H9 (cell line): ENCODE data around the gene MLIP. TPM values are rescaled to one million over a fixed set of nuclear protein-coding genes. Genes with fewer than 3 reads are reported as not detected.

Experiments used
- DNase-seq: peaks from one replicate; pipeline ENCODE4 v3.0.0-alpha.2; 2017
- H2AFZ ChIP-seq: one replicate; pipeline ENCODE4 v1.6.1; 2013; ENCODE audit warnings: mild to moderate bottlenecking, low read length, control low read depth, moderate library complexity
- H2AK5ac ChIP-seq: 2 replicates; pipeline ENCODE4 v1.6.1; 2013; ENCODE audit warnings: low read length, control low read depth, mixed read lengths; ENCODE audit not compliant: insufficient read length
- H2BK120ac ChIP-seq: one replicate; pipeline ENCODE4 v1.6.1; 2013; ENCODE audit warnings: low read depth, mild to moderate bottlenecking, low read length, control low read depth, inconsistent platforms; ENCODE audit not compliant: poor library complexity, severe bottlenecking
- H2BK12ac ChIP-seq: 2 replicates; pipeline ENCODE4 v1.6.1; 2013; ENCODE audit warnings: low read length, control low read depth, mixed read lengths, low read depth; ENCODE audit not compliant: insufficient read length
- H2BK15ac ChIP-seq: 2 replicates; pipeline ENCODE4 v1.6.1; 2013; ENCODE audit warnings: low read depth, low read length, control low read depth
- H2BK20ac ChIP-seq: one replicate; pipeline ENCODE4 v1.6.1; 2013; ENCODE audit warnings: low read depth, mild to moderate bottlenecking, low read length, control low read depth, inconsistent platforms; ENCODE audit not compliant: poor library complexity, severe bottlenecking
- H2BK5ac ChIP-seq: 2 replicates; pipeline ENCODE4 v1.6.1; 2013; ENCODE audit warnings: low read length, control low read depth, mixed read lengths; ENCODE audit not compliant: insufficient read length
- H3K14ac ChIP-seq: 2 replicates; pipeline ENCODE4 v1.6.1; 2013; ENCODE audit warnings: low read length, control low read depth; ENCODE audit not compliant: insufficient read depth
- H3K18ac ChIP-seq: 2 replicates; pipeline ENCODE4 v1.6.1; 2013; ENCODE audit warnings: low read depth, mild to moderate bottlenecking, mixed read lengths, low read length, control low read depth; ENCODE audit not compliant: insufficient read length
- H3K23ac ChIP-seq: 2 replicates; pipeline ENCODE4 v1.6.1; 2013; ENCODE audit warnings: low read length, control low read depth, mixed read lengths, low read depth; ENCODE audit not compliant: insufficient read length
- H3K23me2 ChIP-seq: 2 replicates; pipeline ENCODE4 v1.6.1; 2013; ENCODE audit warnings: low read depth, mild to moderate bottlenecking, mixed read lengths, low read length, control low read depth; ENCODE audit not compliant: insufficient read length, poor library complexity, severe bottlenecking
- H3K27ac ChIP-seq: 2 replicates; pipeline ENCODE4 v1.5.1; 2013; ENCODE audit warnings: low read length, control low read depth, mixed read lengths, low read depth; ENCODE audit not compliant: insufficient read length
- H3K27me3 ChIP-seq: 2 replicates; pipeline ENCODE4 v1.6.1; 2013; ENCODE audit warnings: low read length, control low read depth, inconsistent platforms; ENCODE audit not compliant: insufficient read depth
- H3K4ac ChIP-seq: 2 replicates; pipeline ENCODE4 v1.6.1; 2013; ENCODE audit warnings: low read depth, mild to moderate bottlenecking, control low read depth, inconsistent platforms, low read length, moderate library complexity
- H3K4me1 ChIP-seq: 2 replicates; pipeline ENCODE4 v1.6.1; 2013; ENCODE audit warnings: low read length, control low read depth, inconsistent platforms; ENCODE audit not compliant: insufficient read depth
- H3K4me2 ChIP-seq: 2 replicates; pipeline ENCODE4 v1.6.1; 2013; ENCODE audit warnings: low read length, control low read depth, mixed read lengths; ENCODE audit not compliant: insufficient read length, insufficient read depth
- H3K56ac ChIP-seq: 2 replicates; pipeline ENCODE4 v1.6.1; 2013; ENCODE audit warnings: low read depth, mild to moderate bottlenecking, mixed read lengths, low read length, control low read depth; ENCODE audit not compliant: insufficient read length
- H3K79me1 ChIP-seq: 2 replicates; pipeline ENCODE4 v1.6.1; 2013; ENCODE audit warnings: low read depth, mild to moderate bottlenecking, moderate library complexity, low read length, control low read depth, inconsistent platforms; ENCODE audit not compliant: insufficient read depth, poor library complexity, severe bottlenecking
- H3K79me2 ChIP-seq: 2 replicates; pipeline ENCODE4 v1.6.1; 2013; ENCODE audit warnings: low read length, control low read depth, inconsistent platforms; ENCODE audit not compliant: insufficient read depth
- H3K9ac ChIP-seq: 2 replicates; pipeline ENCODE4 v1.6.1; 2013; ENCODE audit warnings: low read length, control low read depth, mixed read lengths; ENCODE audit not compliant: insufficient read length; ENCODE audit errors: extremely low read depth
- H3K9me3 ChIP-seq: one replicate; pipeline ENCODE4 v1.6.1; 2013; ENCODE audit warnings: low read depth, low read length, inconsistent platforms; ENCODE audit not compliant: control insufficient read depth
- H3T11ph ChIP-seq: one replicate; pipeline ENCODE4 v1.6.1; 2013; ENCODE audit warnings: mild to moderate bottlenecking, low read length, control low read depth, inconsistent platforms
- H4K20me1 ChIP-seq: one replicate; pipeline ENCODE4 v1.6.1; 2013; ENCODE audit not compliant: control insufficient read depth, insufficient read length, insufficient read depth
- H4K5ac ChIP-seq: 2 replicates; pipeline ENCODE4 v1.6.1; 2013; ENCODE audit warnings: low read depth, mild to moderate bottlenecking, mixed read lengths, low read length, control low read depth; ENCODE audit not compliant: insufficient read length
- H4K8ac ChIP-seq: replicated peaks from 2 replicates; pipeline ENCODE4 v1.6.1; 2013; ENCODE audit warnings: low read length, control low read depth, mixed read lengths, low read depth; ENCODE audit not compliant: insufficient read length
- H4K91ac ChIP-seq: 2 replicates; pipeline ENCODE4 v1.6.1; 2013; ENCODE audit warnings: low read depth, mild to moderate bottlenecking, moderate library complexity, mixed read lengths, low read length, control low read depth; ENCODE audit not compliant: insufficient read length
- H3K27ac Mint-ChIP-seq, 3 experiments: 2 replicates in 2 of 3; 3 replicates in 1 of 3; pipeline ENCODE4 v1.8.0; 2020 to 2021; ENCODE audit warnings: mixed read lengths in 3 of 3, mild to moderate bottlenecking in 1 of 3, moderate library complexity in 1 of 3
- H3K27me3 Mint-ChIP-seq: 2 replicates; pipeline ENCODE4 v1.8.0; 2021; ENCODE audit warnings: low read depth, mild to moderate bottlenecking, moderate library complexity, mixed read lengths
- H3K36me3 Mint-ChIP-seq, 3 experiments: 2 replicates in 2 of 3; 3 replicates in 1 of 3; pipeline ENCODE4 v1.8.0; 2020 to 2021; ENCODE audit warnings: low read depth in 3 of 3, mixed read lengths in 3 of 3; ENCODE audit not compliant: insufficient read depth in 1 of 3
- H3K4me1 Mint-ChIP-seq, 2 experiments: 2 replicates each; pipeline ENCODE4 v1.8.0; 2020; ENCODE audit warnings: mixed read lengths in 2 of 2
- H3K4me3 Mint-ChIP-seq, 2 experiments: 2 replicates in 1 of 2; 3 replicates in 1 of 2; pipeline ENCODE4 v1.8.0; 2020 to 2021; ENCODE audit warnings: mild to moderate bottlenecking in 2 of 2, mixed read lengths in 2 of 2, moderate library complexity in 1 of 2
- H3K9me3 Mint-ChIP-seq, 2 experiments: 2 replicates in 1 of 2; 3 replicates in 1 of 2; pipeline ENCODE4 v1.8.0; 2020; ENCODE audit warnings: mild to moderate bottlenecking in 2 of 2, mixed read lengths in 2 of 2, moderate library complexity in 1 of 2
- total RNA-seq: library from RNA; stranded (reverse); gene quantifications from 2 replicates; pipeline ENCODE4 v1.2.1, GENCODE V29; 2021
- TF ChIP-seq, protein P1 (sequence below): fragments of 200-600 bp; sonication (generic); conservative IDR thresholded peaks from 3 replicates; pipeline ENCODE4 v1.8.0; 2021; ENCODE audit warnings: antibody characterized with exemption, mild to moderate bottlenecking

The MLIP gene
- total RNA-seq, 1 experiment from 2014 or later = not detected

DNA sequence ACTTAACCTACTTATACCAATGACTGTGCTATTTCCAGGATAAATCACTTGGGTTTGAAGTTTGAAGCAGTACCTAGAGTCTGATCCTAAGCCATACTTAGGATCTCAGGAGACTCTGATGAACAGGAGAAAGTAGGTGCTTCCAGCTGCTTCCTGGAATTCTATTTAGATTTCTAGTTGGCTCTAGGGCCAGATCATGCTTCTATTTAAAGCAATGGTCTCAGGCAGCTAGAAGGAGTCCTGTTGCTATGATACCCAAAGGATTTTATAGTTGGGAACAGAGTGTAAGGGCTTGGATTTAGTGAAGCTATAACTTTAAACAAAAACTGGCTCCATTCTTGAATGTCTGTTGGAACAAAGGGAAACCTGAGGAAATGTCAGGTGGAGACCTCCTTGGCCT, 144.6 kb downstream of the MLIP start:
- peaks cover 3% of the 10 kb centered on the region; the same call in 1 of the 2 replicates for H3K27me3 Mint-ChIP-seq
- TF ChIP-seq, protein P1, sequence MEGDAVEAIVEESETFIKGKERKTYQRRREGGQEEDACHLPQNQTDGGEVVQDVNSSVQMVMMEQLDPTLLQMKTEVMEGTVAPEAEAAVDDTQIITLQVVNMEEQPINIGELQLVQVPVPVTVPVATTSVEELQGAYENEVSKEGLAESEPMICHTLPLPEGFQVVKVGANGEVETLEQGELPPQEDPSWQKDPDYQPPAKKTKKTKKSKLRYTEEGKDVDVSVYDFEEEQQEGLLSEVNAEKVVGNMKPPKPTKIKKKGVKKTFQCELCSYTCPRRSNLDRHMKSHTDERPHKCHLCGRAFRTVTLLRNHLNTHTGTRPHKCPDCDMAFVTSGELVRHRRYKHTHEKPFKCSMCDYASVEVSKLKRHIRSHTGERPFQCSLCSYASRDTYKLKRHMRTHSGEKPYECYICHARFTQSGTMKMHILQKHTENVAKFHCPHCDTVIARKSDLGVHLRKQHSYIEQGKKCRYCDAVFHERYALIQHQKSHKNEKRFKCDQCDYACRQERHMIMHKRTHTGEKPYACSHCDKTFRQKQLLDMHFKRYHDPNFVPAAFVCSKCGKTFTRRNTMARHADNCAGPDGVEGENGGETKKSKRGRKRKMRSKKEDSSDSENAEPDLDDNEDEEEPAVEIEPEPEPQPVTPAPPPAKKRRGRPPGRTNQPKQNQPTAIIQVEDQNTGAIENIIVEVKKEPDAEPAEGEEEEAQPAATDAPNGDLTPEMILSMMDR = no peak
- no peaks in the 10 kb centered on the region for H3K23me2 ChIP-seq
- H2AK5ac ChIP-seq = no peak overlapping the region
- no peak overlapping the region for H3K4ac ChIP-seq
- no peak overlapping the region for H2BK5ac ChIP-seq
- no peak overlapping the region for H2BK15ac ChIP-seq
- H3K27ac Mint-ChIP-seq = no peak overlapping the region
- H4K8ac ChIP-seq = no peak overlapping the region
- H3K9me3 ChIP-seq = no peaks in the 10 kb centered on the region
- H3K4me2 ChIP-seq = no peak overlapping the region
- H4K20me1 ChIP-seq = no peaks in the 10 kb centered on the region
- H3K4me3 Mint-ChIP-seq = no peak overlapping the region
- no peak overlapping the region for H2BK120ac ChIP-seq
- H2BK20ac ChIP-seq = no peak overlapping the region
- no peaks in the 10 kb centered on the region for H3K79me1 ChIP-seq
- H3K36me3 Mint-ChIP-seq = no peaks in the 10 kb centered on the region
- no peak overlapping the region for H3K56ac ChIP-seq
- H2BK12ac ChIP-seq = no peak overlapping the region
- H3K27me3 ChIP-seq = no peaks in the 10 kb centered on the region
- H3K9ac ChIP-seq = no peak overlapping the region
- no peak overlapping the region for H3K23ac ChIP-seq
- no peak overlapping the region for H4K91ac ChIP-seq
- DNase-seq = no peak
- no peaks in the 10 kb centered on the region for H3K9me3 Mint-ChIP-seq
- no peak overlapping the region for H3T11ph ChIP-seq
- H2AFZ ChIP-seq = no peak overlapping the region
- no peaks in the 10 kb centered on the region for H3K79me2 ChIP-seq
- peaks cover 3 to 5% of the 10 kb centered on the region in 2 experiments; a peak in 2 of 4 replicates for H3K4me1 Mint-ChIP-seq
- H3K4me1 ChIP-seq = no peaks in the 10 kb centered on the region
- no peak overlapping the region for H4K5ac ChIP-seq
- no peak overlapping the region for H3K14ac ChIP-seq
- H3K27ac ChIP-seq = no peak overlapping the region
- H3K18ac ChIP-seq = no peak overlapping the region
